HG02852 (cell line): Measurements from ENCODE around the gene TCF12.

Experiments used
- ATAC-seq: cut with Tn5 transposase; IDR thresholded peaks from one replicate; pipeline ENCODE4 v1.9.1; 2021; ENCODE audit warnings: mild to moderate bottlenecking, moderate library complexity; ENCODE audit not compliant: unreplicated experiment

The TCF12 gene

GRCh38 chr15:57327985-57328471 lies 409.6 kb downstream of the TCF12 start:
- no peak for ATAC-seq

- ATAC-seq = no peak
Measured at GRCh38 chr15:57328479-57328878, 410.0 kb downstream of the TCF12 start.

GRCh38 chr15:57328897-57329296 lies 410.5 kb downstream of the TCF12 start:
- ATAC-seq = no peak

GRCh38 chr15:57329582-57330367 lies 411.3 kb downstream of the TCF12 start:
- no peak for ATAC-seq

GRCh38 chr15:57330619-57331340 lies 412.3 kb downstream of the TCF12 start:
- ATAC-seq = no peak

- ATAC-seq = no peak
Measured at GRCh38 chr15:57332326-57332725, 413.9 kb downstream of the TCF12 start.

- no peak for ATAC-seq
Measured at GRCh38 chr15:57333487-57333886, 415.0 kb downstream of the TCF12 start.

- ATAC-seq = no peak
Measured at GRCh38 chr15:57334257-57334656, 415.8 kb downstream of the TCF12 start.

GRCh38 chr15:57335293-57335715 lies 416.9 kb downstream of the TCF12 start:
- no peak for ATAC-seq

- no peak for ATAC-seq
Measured at GRCh38 chr15:57335719-57336118, 417.3 kb downstream of the TCF12 start.

GRCh38 chr15:57337868-57338411 lies 419.5 kb downstream of the TCF12 start:
- no peak for ATAC-seq

GRCh38 chr15:57339321-57339720 lies 420.9 kb downstream of the TCF12 start:
- ATAC-seq = no peak
